HUES48 (cell line): ENCODE data around the gene RTN3.

ENCODE experiments used
- H3K27ac ChIP-seq: one replicate; pipeline ENCODE4 v1.7.0; 2013; ENCODE audit warnings: low read depth, low read length, inconsistent platforms
- H3K27me3 ChIP-seq: 2 replicates; pipeline ENCODE4 v1.6.1; 2013; ENCODE audit warnings: mild to moderate bottlenecking, low read length; ENCODE audit not compliant: control insufficient read depth, insufficient read depth
- H3K36me3 ChIP-seq: 2 replicates; pipeline ENCODE4 v1.6.1; 2013; ENCODE audit warnings: low read length; ENCODE audit not compliant: control insufficient read depth, insufficient read depth
- H3K4me1 ChIP-seq: 2 replicates; pipeline ENCODE4 v1.6.1; 2013; ENCODE audit warnings: mild to moderate bottlenecking, low read length; ENCODE audit not compliant: control insufficient read depth, insufficient read depth
- H3K4me3 ChIP-seq: 2 replicates; pipeline ENCODE4 v1.5.1; 2013; ENCODE audit warnings: mild to moderate bottlenecking, low read depth, low read length
- H3K9ac ChIP-seq: 2 replicates; pipeline ENCODE4 v1.6.1; 2013; ENCODE audit warnings: mild to moderate bottlenecking, low read depth, low read length, moderate library complexity
- H3K9me3 ChIP-seq: 2 replicates; pipeline ENCODE4 v1.6.1; 2013; ENCODE audit warnings: low read length; ENCODE audit not compliant: control insufficient read depth, insufficient read depth

RTN3 gene

DNA sequence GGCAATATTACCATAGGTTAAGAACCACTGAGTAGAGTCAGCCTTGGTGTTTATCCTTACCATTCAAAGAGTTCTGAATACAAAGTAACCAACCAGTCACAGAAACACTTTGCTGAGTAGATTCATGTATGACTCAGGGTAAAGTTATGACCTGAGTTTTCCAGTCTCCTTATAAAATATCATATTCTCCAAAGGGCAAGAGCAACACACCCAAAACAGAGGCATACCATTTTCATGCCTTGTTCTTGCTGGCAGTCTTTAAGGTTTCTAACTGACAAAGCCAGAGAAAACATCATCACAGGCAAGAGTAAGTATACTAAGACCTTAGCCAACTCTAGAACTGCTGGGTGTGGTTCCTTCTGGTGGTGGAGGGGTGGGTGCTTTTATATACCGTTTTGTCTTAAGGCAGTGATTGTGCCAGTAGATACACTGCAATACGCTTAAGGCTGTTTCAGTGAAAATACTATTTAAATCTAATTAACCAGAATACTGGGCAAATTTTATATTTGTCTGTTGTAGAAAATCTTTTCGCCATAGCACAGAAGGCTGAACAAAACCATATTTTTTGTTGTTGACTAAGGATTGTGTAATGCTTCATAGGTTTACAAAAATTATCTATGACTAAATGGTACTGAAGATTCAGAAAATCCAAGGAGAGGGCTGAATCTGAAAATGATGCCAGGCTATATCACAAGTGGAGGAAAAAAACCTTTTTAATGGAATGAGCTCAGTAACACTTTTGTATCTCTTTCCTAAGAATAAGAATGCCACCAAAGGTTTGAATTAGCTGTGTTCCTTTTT lies 13.1 kb upstream of the RTN3 start:
- H3K9ac ChIP-seq, result no peak overlapping the region
- no peak overlapping the region for H3K4me3 ChIP-seq
- H3K27ac ChIP-seq, result no peak overlapping the region
- peaks cover 5% of the 10 kb centered on the region; the same call in 1 of the 2 replicates for H3K4me1 ChIP-seq
- no peaks in the 10 kb centered on the region for H3K36me3 ChIP-seq
- no peaks in the 10 kb centered on the region for H3K27me3 ChIP-seq
- no peaks in the 10 kb centered on the region for H3K9me3 ChIP-seq

DNA sequence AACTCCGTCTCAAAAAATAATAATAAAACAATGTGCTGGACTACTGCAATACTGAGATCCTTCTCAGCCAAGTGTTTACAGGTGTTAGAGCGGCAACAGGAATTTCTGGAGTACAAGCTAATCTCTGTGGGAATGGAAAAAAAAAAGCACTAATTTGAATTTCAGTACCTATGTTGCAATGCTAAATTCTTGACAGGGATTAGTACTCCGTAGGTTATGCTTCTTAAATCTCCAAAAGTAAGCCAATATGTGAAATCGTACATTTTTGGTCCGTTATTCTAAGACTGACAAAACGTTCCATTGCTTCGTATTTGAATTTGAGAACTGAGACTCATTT lies 11.2 kb upstream of the RTN3 start:
- H3K9ac ChIP-seq, result no peak overlapping the region
- H3K27ac ChIP-seq, result no peak overlapping the region
- H3K36me3 ChIP-seq, result no peaks in the 10 kb centered on the region
- H3K4me1 ChIP-seq, result peaks cover 5% of the 10 kb centered on the region; the same call in 1 of the 2 replicates
- H3K9me3 ChIP-seq, result no peaks in the 10 kb centered on the region
- peak overlapping the region; percentile 75 for H3K4me3 ChIP-seq
- H3K27me3 ChIP-seq, result no peaks in the 10 kb centered on the region

GRCh38 chr11:63670433-63671321 lies 10.6 kb upstream of the RTN3 start:
- peaks cover 5% of the 10 kb centered on the region; the same call in 1 of the 2 replicates for H3K4me1 ChIP-seq
- peak overlapping the region; percentile 70 for H3K27ac ChIP-seq
- peak overlapping the region; percentile 75 for H3K4me3 ChIP-seq
- no peaks in the 10 kb centered on the region for H3K36me3 ChIP-seq
- H3K27me3 ChIP-seq, result no peaks in the 10 kb centered on the region
- H3K9me3 ChIP-seq, result no peaks in the 10 kb centered on the region
- H3K9ac ChIP-seq, result peak overlapping the region; percentile 69

- H3K36me3 ChIP-seq, result no peaks in the 10 kb centered on the region
- H3K27me3 ChIP-seq, result no peaks in the 10 kb centered on the region
- H3K4me3 ChIP-seq, result peak within 1 kb of the TSS; percentile 75
- H3K4me1 ChIP-seq, result peaks cover 5% of the 10 kb centered on the region; the same call in 1 of the 2 replicates
- H3K9me3 ChIP-seq, result no peaks in the 10 kb centered on the region
- peak within 1 kb of the TSS; percentile 69 for H3K9ac ChIP-seq
- H3K27ac ChIP-seq, result peak within 1 kb of the TSS; percentile 70
Measured at GRCh38 chr11:63671322-63672155, 9.8 kb upstream of the RTN3 start, which contains the start of gene ATL3. TSS of gene ATL3 (minus strand) at chr11:63671376. CDS start at chr11:63671335, 41 bp downstream.

GRCh38 chr11:63672156-63672463 lies 9.2 kb upstream of the RTN3 start:
- Histone ChIP-seq H3K9me3 (no peaks in the 10 kb centered on the region), H3K36me3 (no peaks in the 10 kb centered on the region), H3K27me3 (no peaks in the 10 kb centered on the region), H3K27ac (no peak overlapping the region), H3K9ac (no peak overlapping the region), H3K4me1 (peaks cover 5% of the 10 kb centered on the region; the same call in 1 of the 2 replicates), H3K4me3 (no peak overlapping the region)

- no peak overlapping the region for H3K27ac ChIP-seq
- H3K9me3 ChIP-seq, result no peaks in the 10 kb centered on the region
- no peak overlapping the region for H3K9ac ChIP-seq
Measured at GRCh38 chr11:63672936-63673539, 8.3 kb upstream of the RTN3 start.

DNA sequence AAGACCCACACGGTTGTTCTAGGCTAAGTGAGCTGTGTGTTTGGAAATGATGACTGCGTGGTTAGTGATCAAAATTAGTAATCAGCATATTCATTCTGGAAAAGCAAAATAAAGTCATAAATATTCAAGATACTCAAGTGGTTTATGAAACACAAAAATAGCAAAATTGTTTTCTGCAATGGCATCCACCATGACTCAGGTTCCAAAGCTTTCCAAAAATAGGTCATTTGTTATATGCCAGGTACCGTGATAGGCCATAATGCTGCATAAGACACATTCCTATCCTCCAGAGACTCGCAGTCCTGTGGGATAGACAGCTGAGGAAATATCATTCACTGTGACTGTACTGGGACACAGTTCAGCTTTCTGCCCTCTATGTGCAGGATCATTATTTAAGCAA lies 7.7 kb upstream of the RTN3 start:
- Histone ChIP-seq H3K9me3 (no peaks in the 10 kb centered on the region), H3K4me1 (peaks cover 5% of the 10 kb centered on the region; the same call in 1 of the 2 replicates), H3K27ac (no peak overlapping the region), H3K9ac (no peak overlapping the region), H3K36me3 (no peaks in the 10 kb centered on the region), H3K27me3 (no peaks in the 10 kb centered on the region), H3K4me3 (no peak overlapping the region)

More at GRCh38 chr11:63672936-63673539, 8.3 kb upstream of the RTN3 start:
- Histone ChIP-seq H3K36me3 (no peaks in the 10 kb centered on the region), H3K4me3 (no peak overlapping the region), H3K4me1 (peaks cover 5% of the 10 kb centered on the region; the same call in 1 of the 2 replicates), H3K27me3 (no peaks in the 10 kb centered on the region)

DNA sequence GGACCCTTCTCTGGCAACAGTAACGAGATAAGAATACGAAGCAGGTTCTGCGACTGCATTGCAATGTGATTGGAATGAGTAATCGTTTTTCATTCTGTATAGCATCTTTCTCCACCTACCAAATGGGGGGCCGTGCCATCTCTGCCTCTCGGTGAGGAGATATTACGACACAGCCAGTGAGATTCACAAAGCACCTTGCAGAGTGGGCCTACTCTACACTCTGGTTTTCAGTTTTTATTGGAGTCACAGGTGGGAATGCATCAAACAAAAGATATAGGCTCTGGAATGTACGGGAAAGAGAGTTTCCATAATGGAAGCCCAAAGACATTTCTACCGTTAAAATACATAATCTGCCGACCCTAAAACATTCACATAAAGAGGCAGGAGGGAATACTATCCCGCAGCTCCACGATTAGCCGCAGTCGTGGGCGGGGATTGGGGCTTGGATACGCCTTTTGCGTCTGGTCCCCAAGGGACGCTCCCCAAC lies 423 bp upstream of the RTN3 start:
- Histone ChIP-seq H3K27me3 (no peaks in the 10 kb centered on the region), H3K27ac (peak overlapping the region; percentile 24), H3K9ac (peak overlapping the region; percentile 21; the same call in 1 of the 2 replicates), H3K36me3 (peaks cover 6% of the 10 kb centered on the region; the same call in 1 of the 2 replicates), H3K9me3 (no peaks in the 10 kb centered on the region), H3K4me1 (peaks cover 14% of the 10 kb centered on the region), H3K4me3 (peak overlapping the region; percentile 86)

DNA sequence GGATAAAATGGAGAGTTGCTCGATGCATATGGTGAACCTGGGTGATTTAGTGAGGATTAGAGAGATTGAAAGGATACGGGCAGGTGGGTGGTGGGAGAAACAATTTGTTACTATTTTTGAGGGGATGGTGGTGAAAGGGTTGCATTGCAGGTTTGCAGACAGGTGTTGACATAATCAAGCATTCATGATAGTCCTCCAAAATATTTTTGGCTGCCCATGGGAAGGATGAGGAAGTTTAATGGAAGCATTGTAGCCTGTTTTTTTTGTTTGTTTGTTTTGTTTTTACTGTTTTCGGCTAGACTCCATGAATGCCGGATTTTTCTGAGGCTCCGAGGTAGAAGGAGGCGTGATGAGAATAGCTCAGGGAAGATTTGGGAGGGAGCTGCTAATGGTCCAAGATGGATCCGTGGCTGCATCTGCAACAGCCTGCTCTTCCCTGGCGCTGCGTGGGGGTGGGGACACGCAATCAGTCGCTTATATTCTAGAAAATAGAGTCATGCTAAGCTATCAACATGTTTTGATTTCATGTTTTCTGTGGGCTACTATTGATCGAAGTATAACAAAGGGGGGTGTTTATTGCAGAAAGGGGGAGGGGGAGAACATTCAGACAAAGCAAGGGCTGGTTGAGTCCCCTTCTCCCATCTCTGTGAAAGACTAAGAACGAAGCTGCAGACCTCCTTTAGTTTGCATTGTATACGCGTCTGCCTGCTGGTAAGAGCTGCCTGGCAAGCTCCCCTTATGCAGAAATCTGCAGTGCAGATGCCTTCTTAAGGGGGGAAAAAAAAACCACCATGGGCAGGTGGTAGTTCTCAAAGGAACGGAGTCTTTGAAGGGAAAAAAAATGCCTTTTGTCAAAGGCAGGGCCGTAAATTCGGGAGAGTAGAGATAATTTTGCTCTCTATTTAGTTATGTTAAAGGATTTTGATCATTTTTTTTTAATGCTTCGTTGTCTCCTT lies 1.0 kb downstream of the RTN3 start:
- Histone ChIP-seq H3K27ac (peak overlapping the region; percentile 96), H3K9me3 (no peaks in the 10 kb centered on the region), H3K4me1 (peaks cover 19% of the 10 kb centered on the region), H3K4me3 (peak overlapping the region; percentile 86), H3K27me3 (no peaks in the 10 kb centered on the region), H3K9ac (peak overlapping the region; percentile 54), H3K36me3 (peaks cover 6% of the 10 kb centered on the region; the same call in 1 of the 2 replicates)
